Activated T-cell treated with anti-CD3 and anti-CD28 coated beads, Interleukin-2, amount 50 U/mL, for 48 hours (primary cell): ENCODE data around the gene ZNF492.
"Not testable (repeated sequence)": the region's sequence is repeated elsewhere in the genome, so short reads cannot be mapped to it uniquely, and the experiment has no call there.

Experiments
- DNase-seq, 2 experiments: peaks; one replicate each; pipeline ENCODE4 v3.0.0-alpha.2; 2020

Gene ZNF492

GRCh38 chr19:22617614-22618320 lies 16.4 kb upstream of the ZNF492 start:
- DNase-seq = no peak

GRCh38 chr19:22619371-22619770 lies 14.8 kb upstream of the ZNF492 start:
- DNase-seq = no peak

DNA sequence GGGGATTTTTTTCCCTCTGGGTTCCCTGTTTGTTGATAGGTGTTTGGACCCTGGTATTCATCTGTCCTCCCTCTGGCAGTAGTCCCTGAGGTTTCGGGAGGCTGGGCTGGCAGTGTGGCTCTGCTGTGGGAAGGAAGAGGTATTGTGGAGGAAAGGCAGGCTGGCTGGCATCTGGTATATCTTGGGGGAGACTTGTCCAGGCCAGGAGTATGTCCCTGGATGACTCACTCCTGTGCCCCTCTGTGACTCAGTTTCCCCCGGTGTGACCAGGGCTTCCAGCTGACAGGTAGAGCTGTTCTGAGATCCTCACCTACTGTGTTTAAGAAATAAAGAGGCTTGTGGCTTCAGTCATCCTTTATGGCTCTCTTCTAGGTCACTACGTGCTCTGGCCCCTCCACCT lies 14.2 kb upstream of the ZNF492 start:
- DNase-seq = no peak

- DNase-seq = no peak
Measured at GRCh38 chr19:22620401-22620800, 13.7 kb upstream of the ZNF492 start.

DNA sequence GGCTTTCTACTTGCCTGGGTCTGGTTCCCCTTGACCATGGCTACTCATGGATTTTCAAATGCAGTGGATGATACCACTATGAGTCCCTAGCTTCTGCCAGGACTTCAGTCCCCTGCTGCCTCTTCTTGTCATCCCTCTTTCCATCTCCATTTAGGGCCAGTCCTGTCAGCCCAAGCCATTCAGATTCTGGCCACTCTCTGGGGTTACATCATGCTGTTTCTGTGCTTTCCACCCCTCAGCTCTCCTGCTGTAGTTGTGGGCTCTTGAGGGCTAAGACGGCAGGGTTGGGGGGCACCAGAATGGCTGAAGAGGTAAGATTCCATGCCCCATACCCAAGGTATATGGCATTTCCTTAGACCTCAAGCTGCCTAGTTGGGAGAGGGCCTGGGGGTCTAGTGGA lies 13.2 kb upstream of the ZNF492 start:
- DNase-seq = no peak

GRCh38 chr19:22622020-22622419 lies 12.1 kb upstream of the ZNF492 start:
- no peak for DNase-seq

GRCh38 chr19:22622901-22623840 lies 11.0 kb upstream of the ZNF492 start:
- no peak for DNase-seq

DNA sequence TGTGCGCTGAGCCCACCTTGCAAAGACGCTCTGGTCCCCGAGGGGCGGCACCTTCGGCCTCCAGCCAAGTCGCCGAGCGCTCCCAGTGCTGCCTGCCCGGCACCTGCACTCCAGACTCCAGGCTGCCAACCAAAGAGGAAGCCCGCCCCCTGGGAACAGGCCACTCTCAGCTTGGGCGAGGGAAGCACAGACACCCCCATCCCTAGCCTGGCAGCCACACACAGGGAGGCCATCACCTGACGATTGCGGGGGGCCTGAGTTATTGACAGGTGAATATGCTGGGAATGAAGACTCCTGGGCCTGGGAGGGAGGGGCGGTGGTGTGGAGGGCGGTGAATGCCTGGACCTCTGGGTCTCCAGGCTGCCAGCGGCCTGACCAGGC lies 10.3 kb upstream of the ZNF492 start:
- DNase-seq = no peak

- no peak for DNase-seq
Measured at GRCh38 chr19:22625266-22626035, 8.7 kb upstream of the ZNF492 start.

- DNase-seq = no peak
Measured at GRCh38 chr19:22627526-22627925, 6.6 kb upstream of the ZNF492 start.

GRCh38 chr19:22628401-22628800 lies 5.7 kb upstream of the ZNF492 start:
- DNase-seq = no peak

DNA sequence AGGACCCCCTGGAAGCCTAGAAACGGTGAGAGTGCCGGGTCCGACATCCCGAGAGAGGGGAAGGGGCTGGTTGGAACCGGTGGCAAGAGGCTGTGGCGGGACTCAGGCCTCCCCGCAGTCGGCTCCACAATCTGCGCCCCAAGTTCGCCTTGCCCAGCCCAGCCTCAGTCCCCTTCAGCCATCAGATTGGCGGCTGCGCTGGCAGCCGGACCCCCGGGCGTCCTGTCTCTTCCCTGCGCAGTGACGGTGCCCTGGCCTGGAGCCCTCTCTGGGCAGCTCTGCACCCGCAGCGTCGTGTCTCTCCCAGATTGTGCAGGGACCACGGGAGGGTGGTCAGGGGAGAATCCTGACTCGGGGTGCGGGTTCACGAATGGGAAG lies 315 bp downstream of the ZNF492 start:
- DNase-seq = no peak

- DNase-seq = not testable (repeated sequence)
Measured at GRCh38 chr19:22685493-22685892, 51.4 kb downstream of the ZNF492 start.

DNA sequence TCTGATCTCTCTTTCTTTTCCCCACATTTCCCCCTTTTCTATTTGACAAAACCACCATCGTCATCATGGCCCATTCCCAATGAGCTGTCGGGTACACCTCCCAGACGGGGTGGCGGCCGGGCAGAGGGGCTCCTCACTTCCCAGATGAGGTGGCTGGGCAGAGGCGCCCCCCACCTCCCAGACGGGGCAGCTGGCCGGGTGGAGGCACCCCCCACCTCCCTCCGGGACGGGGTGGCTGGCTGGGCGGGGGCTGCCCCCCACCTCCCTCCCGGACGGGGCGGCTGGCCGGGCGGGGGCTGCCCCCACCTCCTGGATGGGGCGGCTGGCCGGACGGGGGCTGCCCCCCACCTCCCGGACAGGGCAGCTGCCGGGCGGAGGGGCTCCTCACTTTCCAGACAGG lies 68.5 kb downstream of the ZNF492 start:
- DNase-seq = not testable (repeated sequence)

GRCh38 chr19:22703096-22703495 lies 69.0 kb downstream of the ZNF492 start:
- DNase-seq = not testable (repeated sequence)

DNA sequence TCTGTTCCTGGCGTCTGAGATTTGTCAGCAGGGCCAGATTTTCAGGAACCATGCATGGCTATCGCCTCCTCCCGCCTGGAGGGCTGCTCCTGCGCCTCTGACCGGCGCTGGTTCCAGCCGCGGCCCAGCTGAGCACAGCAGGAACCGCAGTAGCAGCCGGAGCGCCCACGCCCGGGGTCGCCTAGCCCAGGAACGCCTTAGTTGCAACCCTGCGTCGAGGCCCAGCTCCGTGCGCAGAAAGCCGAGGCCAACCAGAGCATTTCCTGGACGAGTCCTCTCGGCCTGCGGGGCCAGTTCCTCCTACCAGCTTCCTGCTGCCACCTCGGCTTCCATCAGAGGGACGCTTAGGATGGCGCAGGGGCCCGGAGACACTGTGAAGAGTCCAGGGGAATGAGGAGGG lies 74.9 kb downstream of the ZNF492 start:
- DNase-seq = no peak
